Measurements from ENCODE around the gene NANS.
A peak's percentile ranks its signal among the peaks of the same experiment; 100 is the strongest.
"Not testable (repeated sequence)": the region's sequence is repeated elsewhere in the genome, so short reads cannot be mapped to it uniquely, and the experiment has no call there.

NANS gene

DNA sequence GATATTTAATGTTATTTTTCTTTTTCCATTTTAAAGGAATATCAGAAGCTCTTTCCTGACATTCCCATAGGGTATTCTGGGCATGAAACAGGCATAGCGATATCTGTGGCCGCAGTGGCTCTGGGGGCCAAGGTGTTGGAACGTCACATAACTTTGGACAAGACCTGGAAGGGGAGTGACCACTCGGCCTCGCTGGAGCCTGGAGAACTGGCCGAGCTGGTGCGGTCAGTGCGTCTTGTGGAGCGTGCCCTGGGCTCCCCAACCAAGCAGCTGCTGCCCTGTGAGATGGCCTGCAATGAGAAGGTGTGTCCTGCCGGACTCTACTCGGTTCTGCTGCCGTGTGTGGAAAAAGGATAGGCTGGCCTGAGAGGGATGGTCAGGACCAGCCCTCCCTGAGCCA lies 24.2 kb downstream of the NANS start:
- peaks cover 9% of the 10 kb centered on the region for H3K36me3 Mint-ChIP-seq
- no peak overlapping the region for H3K4me3 Mint-ChIP-seq
- peaks cover 50% of the 10 kb centered on the region for H3K4me1 Mint-ChIP-seq (ENCODE audit: low read depth)
- peak overlapping the region; percentile 84 for H3K27ac Mint-ChIP-seq
- H3K9me3 Mint-ChIP-seq (ENCODE audit: low read depth): no peaks in the 10 kb centered on the region
- H3K27me3 Mint-ChIP-seq: no peaks in the 10 kb centered on the region

DNA sequence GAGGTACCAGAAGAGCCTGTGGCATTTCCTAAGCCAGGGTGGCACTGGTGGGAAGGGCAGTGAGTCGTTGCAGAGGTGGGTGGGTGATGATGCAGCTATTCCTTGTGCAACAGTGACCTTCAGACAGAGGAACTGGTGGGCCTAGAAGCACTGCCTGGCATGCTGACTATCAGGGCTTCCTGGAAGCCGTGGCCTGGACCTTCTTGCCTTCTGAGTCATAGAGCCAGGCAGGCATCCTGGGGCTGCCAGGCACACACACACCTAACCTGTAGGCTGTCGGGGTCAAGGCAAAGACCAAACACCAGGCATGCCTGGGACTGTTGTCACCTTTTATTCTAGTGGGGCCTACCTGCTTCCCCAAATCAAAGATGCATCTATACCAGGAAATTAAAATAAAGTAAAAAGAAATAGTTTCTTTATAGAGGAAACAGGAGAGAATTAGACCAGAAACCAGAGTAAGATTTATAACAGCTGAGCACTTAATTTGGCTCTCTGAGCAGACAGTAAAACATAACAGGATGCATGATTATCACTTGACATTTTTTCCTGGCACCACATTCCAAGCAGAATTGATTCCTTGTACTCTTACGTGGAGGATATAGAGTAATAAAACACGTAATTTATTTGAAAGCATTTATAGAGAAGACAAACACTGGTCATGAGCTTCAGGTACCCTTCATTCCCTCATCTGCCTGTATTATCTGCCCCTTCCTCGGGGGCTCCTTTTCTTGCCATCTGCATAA lies 25.1 kb downstream of the NANS start:
- peak overlapping the region; percentile 84 for H3K27ac Mint-ChIP-seq
- peaks cover 46% of the 10 kb centered on the region for H3K4me1 Mint-ChIP-seq (ENCODE audit: low read depth)
- H3K36me3 Mint-ChIP-seq: peaks cover 12% of the 10 kb centered on the region
- H3K4me3 Mint-ChIP-seq: no peak overlapping the region
- H3K9me3 Mint-ChIP-seq (ENCODE audit: low read depth): no peaks in the 10 kb centered on the region
- no peaks in the 10 kb centered on the region for H3K27me3 Mint-ChIP-seq

DNA sequence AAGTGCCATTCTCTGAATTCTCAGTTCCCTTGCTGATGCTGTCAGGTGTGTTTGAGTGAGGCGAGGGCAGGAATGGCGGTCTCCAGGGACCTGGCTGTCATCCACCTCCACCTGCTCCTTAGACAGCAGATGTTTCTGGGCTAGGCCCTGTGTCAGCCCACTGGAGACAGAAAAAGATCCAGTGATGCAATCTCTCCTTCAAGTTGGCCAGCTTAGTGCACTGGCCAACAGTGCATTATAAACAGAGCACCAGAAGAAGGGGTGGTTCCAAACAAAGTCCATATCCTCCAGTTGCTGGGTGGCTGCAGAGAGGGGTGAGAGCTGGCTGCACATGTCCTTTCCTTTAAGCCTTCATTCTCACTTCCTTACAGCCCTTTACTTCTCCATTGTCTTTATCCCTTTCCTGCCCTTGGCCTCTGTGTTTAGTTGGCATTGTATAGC lies 26.5 kb downstream of the NANS start:
- Mint-ChIP-seq H3K27me3 (no peaks in the 10 kb centered on the region), H3K9me3 (ENCODE audit: low read depth) (no peaks in the 10 kb centered on the region), H3K27ac (peak overlapping the region; percentile 84), H3K4me3 (no peak overlapping the region), H3K36me3 (peaks cover 11% of the 10 kb centered on the region), H3K4me1 (ENCODE audit: low read depth) (peaks cover 42% of the 10 kb centered on the region)

DNA sequence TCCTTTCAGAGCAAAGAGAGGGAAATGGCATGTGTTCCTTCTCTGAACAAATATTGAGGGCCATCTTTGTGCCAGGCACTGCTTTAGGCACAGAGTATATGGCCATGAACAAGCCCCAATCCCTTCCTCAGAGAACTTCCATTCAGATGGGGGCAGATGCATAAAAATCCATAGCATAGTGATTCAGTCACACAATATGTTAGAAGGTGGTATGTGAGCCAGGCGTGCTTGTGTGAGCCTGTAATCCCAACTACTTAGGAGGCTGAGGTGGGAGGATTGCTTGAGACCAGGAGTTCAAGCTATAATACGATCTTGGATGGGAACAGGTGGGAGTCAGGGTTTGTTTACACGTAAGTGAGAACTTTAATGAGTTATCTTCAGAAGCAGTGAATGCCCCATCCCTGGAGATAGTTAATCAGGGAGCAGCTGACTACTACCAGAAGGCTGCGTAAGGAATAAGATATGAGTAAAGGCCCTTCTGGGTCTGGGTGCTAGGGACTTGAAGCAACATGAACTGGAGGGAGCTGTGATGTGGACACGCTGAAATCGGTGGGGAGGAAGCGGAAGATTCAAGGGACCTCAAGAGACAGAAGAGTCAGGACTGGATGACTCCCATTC lies 27.1 kb downstream of the NANS start:
- peak overlapping the region; percentile 65 for H3K27ac Mint-ChIP-seq
- no peaks in the 10 kb centered on the region for H3K27me3 Mint-ChIP-seq
- H3K36me3 Mint-ChIP-seq: peaks cover 11% of the 10 kb centered on the region
- H3K4me3 Mint-ChIP-seq: no peak overlapping the region
- no peaks in the 10 kb centered on the region for H3K9me3 Mint-ChIP-seq (ENCODE audit: low read depth)
- peaks cover 43% of the 10 kb centered on the region for H3K4me1 Mint-ChIP-seq (ENCODE audit: low read depth)

DNA sequence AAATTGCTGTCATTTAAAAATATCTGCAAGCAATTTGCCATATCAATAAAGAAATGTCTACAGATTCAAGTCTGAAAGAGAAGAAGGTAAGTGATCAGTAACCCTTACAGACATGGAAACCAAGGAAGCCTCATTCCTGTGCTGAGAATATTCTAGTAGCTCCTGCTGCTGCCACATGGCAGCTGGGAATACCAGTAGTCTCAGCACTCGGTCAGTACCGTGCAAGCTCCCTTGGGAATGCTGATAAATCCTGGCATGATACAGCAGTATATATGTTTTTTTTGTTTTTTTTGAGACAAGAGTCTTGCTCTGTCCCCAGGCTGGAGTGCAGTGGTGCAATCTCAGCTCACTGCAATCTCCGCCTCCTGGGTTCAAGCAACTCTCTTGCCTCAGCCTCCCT lies 27.9 kb downstream of the NANS start:
- H3K27ac Mint-ChIP-seq: no peak overlapping the region

DNA sequence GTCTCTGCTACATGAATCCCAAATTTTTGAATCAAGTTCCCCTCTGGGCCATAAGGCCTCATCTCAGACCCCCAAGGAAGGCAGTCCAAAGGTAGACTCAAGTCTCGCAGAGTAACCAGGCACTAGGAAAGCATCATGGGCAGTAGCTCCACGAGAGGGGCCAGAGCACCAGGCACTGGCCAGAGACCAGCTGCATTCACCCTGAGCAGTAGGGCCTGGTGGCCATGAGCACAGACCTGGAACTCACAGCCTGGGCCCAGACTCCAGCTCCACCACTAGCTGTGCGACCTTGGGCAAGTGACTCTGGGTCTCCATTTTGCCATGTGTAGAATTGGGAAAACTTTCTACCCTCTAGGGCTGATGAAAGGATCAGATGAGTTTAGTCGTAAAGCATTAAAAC lies 28.5 kb downstream of the NANS start:
- H3K36me3 Mint-ChIP-seq: peaks cover 12% of the 10 kb centered on the region
- H3K4me1 Mint-ChIP-seq (ENCODE audit: low read depth): peaks cover 48% of the 10 kb centered on the region
- no peaks in the 10 kb centered on the region for H3K9me3 Mint-ChIP-seq (ENCODE audit: low read depth)
- H3K27ac Mint-ChIP-seq: no peak overlapping the region
- no peaks in the 10 kb centered on the region for H3K27me3 Mint-ChIP-seq
- H3K4me3 Mint-ChIP-seq: no peak overlapping the region

More for the DNA sequence above, 27.9 kb downstream of the NANS start:
- Mint-ChIP-seq H3K4me3 (no peak overlapping the region), H3K36me3 (peaks cover 11% of the 10 kb centered on the region), H3K27me3 (no peaks in the 10 kb centered on the region), H3K9me3 (ENCODE audit: low read depth) (no peaks in the 10 kb centered on the region), H3K4me1 (ENCODE audit: low read depth) (peaks cover 42% of the 10 kb centered on the region)

DNA sequence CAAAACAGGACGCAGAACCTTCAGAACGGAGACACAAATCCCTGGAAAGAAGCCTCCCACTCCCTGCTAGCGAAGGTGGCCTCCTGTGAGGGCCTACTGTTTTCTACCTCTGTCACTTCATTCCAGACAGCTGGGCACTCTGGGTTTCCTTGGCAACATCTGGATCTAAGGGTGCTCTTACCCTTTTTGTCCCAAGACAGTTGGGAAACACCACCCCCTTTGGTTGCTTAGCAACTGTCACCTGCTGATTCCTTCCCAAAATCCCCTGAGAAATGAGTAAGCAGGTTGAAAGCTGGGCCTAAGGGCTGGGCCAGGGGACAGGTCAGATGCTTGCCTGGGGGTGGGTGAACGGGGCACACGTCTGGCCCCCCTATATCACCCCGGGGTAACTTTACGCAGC lies 29.4 kb downstream of the NANS start:
- Mint-ChIP-seq H3K9me3 (ENCODE audit: low read depth) (no peaks in the 10 kb centered on the region), H3K4me1 (ENCODE audit: low read depth) (peaks cover 48% of the 10 kb centered on the region), H3K27me3 (no peaks in the 10 kb centered on the region), H3K4me3 (no peak overlapping the region), H3K27ac (peak overlapping the region; percentile 73), H3K36me3 (peaks cover 12% of the 10 kb centered on the region)

DNA sequence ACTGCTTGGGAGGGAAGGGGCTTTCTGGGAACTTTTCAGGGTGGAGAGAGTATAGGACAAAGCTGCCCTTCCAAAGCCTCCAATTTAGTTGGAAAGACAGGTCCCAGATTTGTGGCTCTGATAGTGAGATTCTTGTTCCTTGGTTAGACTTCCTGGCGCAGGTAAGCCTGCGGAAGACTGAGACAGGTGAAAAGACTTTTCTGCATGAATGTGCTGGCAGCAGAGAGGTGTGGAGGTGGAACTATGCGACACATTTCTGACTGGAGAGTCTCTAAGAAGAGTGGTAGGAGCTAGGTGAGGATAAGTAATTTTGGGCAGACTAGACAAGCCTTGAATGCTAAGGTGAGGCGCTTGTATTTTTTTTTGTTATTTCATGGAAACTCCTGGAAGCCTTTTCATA lies 29.9 kb downstream of the NANS start:
- Mint-ChIP-seq H3K27ac (peak overlapping the region; percentile 73), H3K27me3 (no peaks in the 10 kb centered on the region), H3K9me3 (ENCODE audit: low read depth) (no peaks in the 10 kb centered on the region), H3K4me1 (ENCODE audit: low read depth) (peaks cover 43% of the 10 kb centered on the region), H3K4me3 (peak overlapping the region; percentile 70), H3K36me3 (peaks cover 12% of the 10 kb centered on the region)

DNA sequence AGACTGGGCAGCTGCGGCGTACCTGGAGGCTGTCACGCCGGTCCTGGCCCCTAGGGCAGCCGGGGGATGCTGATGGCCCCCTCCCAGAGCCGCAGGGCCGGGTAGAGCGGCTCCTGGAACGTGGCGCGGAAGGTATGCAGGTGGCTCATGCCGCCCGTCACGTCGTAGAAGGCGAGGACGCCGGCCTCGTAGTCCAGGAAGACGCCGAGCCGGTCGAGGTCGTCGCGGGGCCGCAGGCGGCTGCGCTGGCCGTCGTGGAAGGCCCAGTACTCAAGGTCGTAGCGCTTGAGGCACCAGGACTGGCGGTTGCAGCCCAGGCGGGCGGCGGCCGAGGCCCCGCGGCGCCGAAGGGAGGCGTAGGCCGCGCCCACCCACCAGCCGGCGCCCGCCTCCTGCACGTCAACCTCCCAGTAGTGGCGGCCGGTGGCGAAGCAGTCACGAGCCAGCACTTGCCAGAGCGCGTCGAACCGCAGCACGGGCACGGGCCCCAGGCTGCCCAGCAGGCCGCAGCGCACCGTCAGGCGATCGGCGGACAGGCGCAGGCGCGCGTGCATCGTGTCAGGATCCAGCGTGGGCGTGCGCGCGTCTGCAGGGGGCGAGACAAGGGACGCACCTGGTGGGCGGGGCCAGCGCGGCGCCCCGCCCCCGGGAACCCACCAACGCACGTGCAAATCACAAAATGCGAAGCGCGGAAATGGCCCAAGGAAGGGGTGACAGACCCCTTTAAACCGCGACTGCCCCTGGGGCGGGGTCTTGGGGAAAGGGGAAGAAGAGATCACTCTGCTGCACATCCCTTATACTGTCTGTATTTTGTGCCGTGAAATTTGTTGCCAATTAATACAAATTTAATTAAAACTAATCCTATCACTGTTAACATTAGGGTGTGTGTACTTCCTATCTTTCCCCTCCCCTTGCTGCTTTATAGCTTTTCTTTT lies 31.2 kb downstream of the NANS start:
- peaks cover 16% of the 10 kb centered on the region for H3K36me3 Mint-ChIP-seq
- H3K4me3 Mint-ChIP-seq: no peak overlapping the region
- no peak overlapping the region for H3K27ac Mint-ChIP-seq
- H3K4me1 Mint-ChIP-seq (ENCODE audit: low read depth): peaks cover 40% of the 10 kb centered on the region
- no peaks in the 10 kb centered on the region for H3K9me3 Mint-ChIP-seq (ENCODE audit: low read depth)
- H3K27me3 Mint-ChIP-seq: no peaks in the 10 kb centered on the region

DNA sequence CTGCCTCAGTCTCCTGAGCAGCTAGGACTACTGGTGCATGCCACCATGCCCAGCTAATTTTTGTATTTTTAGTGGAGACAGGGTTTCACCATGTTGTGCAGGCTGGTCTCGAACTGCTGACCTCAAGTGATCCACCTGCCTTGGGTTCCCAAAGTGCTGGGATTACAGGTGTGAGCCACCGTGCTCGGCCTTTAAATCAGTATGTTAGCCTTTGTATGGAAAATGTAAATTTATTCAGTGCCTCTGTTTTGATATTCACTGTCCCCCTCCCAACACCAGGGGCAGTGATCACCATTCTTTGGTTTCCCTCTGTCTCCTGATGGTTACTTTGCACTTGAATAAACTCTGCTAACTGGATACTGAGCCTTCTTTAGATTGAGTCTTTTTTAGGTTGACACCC lies 34.1 kb downstream of the NANS start:
- Mint-ChIP-seq H3K36me3 (peaks cover 23% of the 10 kb centered on the region), H3K4me1 (ENCODE audit: low read depth) (peaks cover 52% of the 10 kb centered on the region)
- not testable (repeated sequence) for H3K27ac Mint-ChIP-seq; H3K9me3 Mint-ChIP-seq (ENCODE audit: low read depth); H3K27me3 Mint-ChIP-seq; H3K4me3 Mint-ChIP-seq

DNA sequence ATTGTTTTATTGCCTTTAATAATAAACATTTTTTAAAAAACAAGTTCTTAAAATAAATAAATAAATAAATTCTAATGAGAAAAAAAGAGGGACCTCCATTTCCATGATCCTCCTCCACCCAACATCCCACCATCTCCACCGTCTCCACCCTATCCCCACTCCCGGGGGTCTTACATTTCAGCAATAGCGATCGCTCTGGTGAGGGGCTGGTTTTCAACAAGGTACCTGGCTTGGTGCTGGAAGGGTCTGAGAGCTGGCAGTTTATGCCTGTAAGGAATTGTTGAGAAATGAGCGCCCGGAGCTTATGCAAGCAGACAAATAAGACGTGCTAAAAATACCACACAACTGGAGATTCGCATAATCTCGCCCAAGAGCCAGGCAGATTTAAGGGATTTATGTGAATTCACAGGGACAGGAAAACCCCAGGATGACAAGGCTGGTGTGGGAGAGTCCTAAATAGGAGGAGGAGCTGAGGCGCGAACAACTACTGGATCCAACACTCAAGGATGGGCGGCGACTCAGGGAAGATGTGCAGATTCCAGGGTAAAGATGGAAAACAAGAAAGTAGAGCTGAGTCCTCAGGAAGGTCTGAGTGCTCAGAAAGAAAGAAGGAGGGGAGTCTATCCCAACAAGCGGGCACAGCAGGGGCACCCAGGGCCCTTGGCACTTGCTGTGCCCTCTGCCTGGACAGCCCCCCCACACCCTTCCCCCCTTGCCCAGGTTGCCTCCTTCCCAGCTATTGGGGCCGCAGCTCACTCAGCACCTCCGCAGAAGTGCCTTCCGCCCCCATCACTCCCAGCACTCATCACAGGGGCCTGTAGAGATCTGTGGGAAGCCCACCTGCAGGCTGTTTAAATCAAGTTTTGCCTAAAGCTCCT lies 35.4 kb downstream of the NANS start:
- Mint-ChIP-seq H3K4me3 (peak overlapping the region; percentile 62), H3K9me3 (ENCODE audit: low read depth) (no peaks in the 10 kb centered on the region), H3K27me3 (no peaks in the 10 kb centered on the region), H3K36me3 (peaks cover 20% of the 10 kb centered on the region), H3K27ac (peak overlapping the region; percentile 92), H3K4me1 (ENCODE audit: low read depth) (peaks cover 55% of the 10 kb centered on the region)

DNA sequence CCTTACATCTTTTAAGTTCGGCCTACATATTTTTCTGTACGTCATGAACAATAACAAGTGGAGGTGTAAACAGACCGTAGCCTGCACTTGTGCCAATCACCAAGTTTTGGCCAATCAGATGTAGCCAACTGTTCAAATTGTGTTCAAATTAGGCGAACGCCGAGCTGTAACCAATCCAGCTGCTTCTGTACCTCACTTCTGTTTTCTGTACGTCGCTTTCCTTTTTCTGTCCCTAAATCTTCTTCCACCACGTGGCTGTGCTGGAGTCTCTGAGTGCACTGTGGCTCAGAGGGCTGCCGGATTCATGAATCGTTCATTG lies 36.0 kb downstream of the NANS start:
- peak overlapping the region; percentile 92 for H3K27ac Mint-ChIP-seq
- H3K4me3 Mint-ChIP-seq: peak overlapping the region; percentile 62

DNA sequence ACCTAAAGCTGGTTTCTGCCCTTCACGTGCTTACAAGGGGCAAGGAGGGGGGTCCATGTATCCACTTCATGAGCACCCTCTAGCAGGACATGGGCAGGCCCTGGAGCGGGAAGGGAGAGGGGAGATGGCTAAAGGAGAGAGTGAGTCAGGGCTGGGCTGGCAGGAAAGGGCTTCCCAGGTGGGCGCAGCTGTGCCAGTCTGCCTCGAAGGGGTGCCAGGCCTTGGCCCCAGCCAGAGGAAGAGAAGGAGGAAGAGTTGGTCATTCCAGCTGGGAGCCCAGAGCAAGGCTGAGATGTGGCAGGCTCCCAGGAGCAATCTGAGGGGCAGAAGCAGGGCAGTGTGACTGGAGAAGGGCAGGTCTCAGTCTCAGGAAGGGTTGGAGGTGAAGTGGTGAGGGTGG lies 37.8 kb downstream of the NANS start:
- peaks cover 24% of the 10 kb centered on the region for H3K36me3 Mint-ChIP-seq

More for the DNA sequence above, 36.0 kb downstream of the NANS start:
- H3K27me3 Mint-ChIP-seq: no peaks in the 10 kb centered on the region
- H3K9me3 Mint-ChIP-seq (ENCODE audit: low read depth): no peaks in the 10 kb centered on the region
- H3K36me3 Mint-ChIP-seq: peaks cover 24% of the 10 kb centered on the region
- peaks cover 58% of the 10 kb centered on the region for H3K4me1 Mint-ChIP-seq (ENCODE audit: low read depth)

DNA sequence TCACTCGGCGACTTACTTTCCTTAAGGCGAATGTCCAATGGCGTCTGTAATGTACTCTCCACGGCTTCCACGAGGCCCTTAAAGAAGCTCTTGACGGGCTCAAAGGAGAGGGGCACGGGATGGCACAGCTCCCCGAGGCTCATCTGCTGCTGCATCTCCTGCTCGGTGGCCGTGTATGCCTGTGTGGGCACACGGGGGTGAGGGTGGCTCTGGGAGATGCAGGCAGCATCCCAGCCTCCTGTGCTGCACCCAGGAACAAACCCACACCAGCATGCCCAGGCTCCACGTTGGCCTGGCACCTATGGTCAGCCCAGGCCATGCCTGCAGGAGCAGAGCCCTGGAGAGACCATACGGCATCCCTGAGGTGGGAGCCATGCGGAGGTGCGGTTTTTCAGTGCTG lies 38.3 kb downstream of the NANS start:
- H3K4me1 Mint-ChIP-seq (ENCODE audit: low read depth): peaks cover 71% of the 10 kb centered on the region
- H3K27ac Mint-ChIP-seq: no peak overlapping the region

More for the DNA sequence above, 37.8 kb downstream of the NANS start:
- Mint-ChIP-seq H3K4me3 (no peak overlapping the region), H3K9me3 (ENCODE audit: low read depth) (no peaks in the 10 kb centered on the region), H3K27ac (peak overlapping the region; percentile 73), H3K27me3 (no peaks in the 10 kb centered on the region), H3K4me1 (ENCODE audit: low read depth) (peaks cover 71% of the 10 kb centered on the region)

More for the DNA sequence above, 38.3 kb downstream of the NANS start:
- H3K36me3 Mint-ChIP-seq: peaks cover 21% of the 10 kb centered on the region
- no peak overlapping the region for H3K4me3 Mint-ChIP-seq
- H3K9me3 Mint-ChIP-seq (ENCODE audit: low read depth): no peaks in the 10 kb centered on the region
- H3K27me3 Mint-ChIP-seq: no peaks in the 10 kb centered on the region
